A204.1 (cell line): ENCODE data around the gene LCE2D.
"Not testable (repeated sequence)": the region's sequence is repeated elsewhere in the genome, so short reads cannot be mapped to it uniquely, and the experiment has no call there.

Experiments
- FAIRE-seq: peaks from 2 replicates; lab custom pipeline; 2012; peaks lifted over from hg19 to GRCh38; lab: Jason Lieb, UNC

LCE2D gene

GRCh38 chr1:152663098-152663497 is at the start of gene LCE2D:
Gene LCE2D, plus strand, starts transcription at chr1:152663380. Its CDS starts 726 bp downstream, at chr1:152664106.
- FAIRE-seq = no peak

GRCh38 chr1:152613511-152613910 is 49.7 kb upstream of the LCE2D start, which contains the start of gene LCE3B:
Gene LCE3B, plus strand, starts transcription at chr1:152613811. Its CDS starts 0 bp downstream, at chr1:152613811.
- no peak for FAIRE-seq

- no peak for FAIRE-seq
Observed at GRCh38 chr1:152621993-152622392, 41.2 kb upstream of the LCE2D start.

- FAIRE-seq = no peak
Observed at GRCh38 chr1:152622803-152623202, 40.4 kb upstream of the LCE2D start, which contains the start of gene LCE3A. Gene LCE3A, minus strand, starts transcription at chr1:152623103. Its CDS starts 0 bp downstream, at chr1:152623103.

- no peak for FAIRE-seq
Observed at GRCh38 chr1:152623203-152623844, 39.9 kb upstream of the LCE2D start.

- no peak for FAIRE-seq
Observed at GRCh38 chr1:152626744-152627143, 36.4 kb upstream of the LCE2D start.

- no peak for FAIRE-seq
Observed at GRCh38 chr1:152630596-152630995, 32.6 kb upstream of the LCE2D start.

GRCh38 chr1:152640351-152640750 is 22.8 kb upstream of the LCE2D start:
- FAIRE-seq = no peak

- FAIRE-seq = no peak
Observed at GRCh38 chr1:152643945-152644344, 19.2 kb upstream of the LCE2D start.

- FAIRE-seq = no peak
Observed at GRCh38 chr1:152645146-152645545, 18.0 kb upstream of the LCE2D start.

- FAIRE-seq = no peak
Observed at GRCh38 chr1:152646656-152647055, 16.5 kb upstream of the LCE2D start.

- peak; percentile 53 for FAIRE-seq
Observed at GRCh38 chr1:152654110-152654509, 9.1 kb upstream of the LCE2D start.

- FAIRE-seq = no peak
Observed at GRCh38 chr1:152656459-152656858, 6.7 kb upstream of the LCE2D start.

- FAIRE-seq = no peak
Observed at GRCh38 chr1:152657677-152658076, 5.5 kb upstream of the LCE2D start.

- FAIRE-seq = no peak
Observed at GRCh38 chr1:152658649-152659048, 4.5 kb upstream of the LCE2D start.

GRCh38 chr1:152666171-152666570 is 3.0 kb downstream of the LCE2D start:
- not testable (repeated sequence) for FAIRE-seq

GRCh38 chr1:152667648-152668047 is 4.5 kb downstream of the LCE2D start:
- no peak for FAIRE-seq

- no peak for FAIRE-seq
Observed at GRCh38 chr1:152673016-152673415, 9.8 kb downstream of the LCE2D start.

- FAIRE-seq = not testable (repeated sequence)
Observed at GRCh38 chr1:152674983-152675382, 11.8 kb downstream of the LCE2D start, which contains the start of gene LCE2C. Gene LCE2C, plus strand, starts transcription at chr1:152675279. Its CDS starts 737 bp downstream, at chr1:152676016.

- no peak for FAIRE-seq
Observed at GRCh38 chr1:152679459-152679858, 16.3 kb downstream of the LCE2D start.

- no peak for FAIRE-seq
Observed at GRCh38 chr1:152681616-152682015, 18.4 kb downstream of the LCE2D start.

GRCh38 chr1:152683846-152684245 is 20.7 kb downstream of the LCE2D start:
- FAIRE-seq = no peak

GRCh38 chr1:152685823-152686222 is 22.6 kb downstream of the LCE2D start, which contains the start of gene LCE2B:
Gene LCE2B, plus strand, starts transcription at chr1:152686123. Its CDS starts 721 bp downstream, at chr1:152686844.
- FAIRE-seq = not testable (repeated sequence)
